Endothelial cell of umbilical vein (primary cell): ENCODE results near the gene INCENP.
"Not testable (repeated sequence)": the region's sequence is repeated elsewhere in the genome, so short reads cannot be mapped to it uniquely, and the experiment has no call there.

Experiments used
- CTCF ChIP-seq, 2 donors: IDR thresholded peaks; 1 replicate in 1 of 2; 2 replicates in 1 of 2; pipeline ENCODE4 v1.5.1; 2011; ENCODE audit warnings: low read length in 2 of 2, mild to moderate bottlenecking in 2 of 2, moderate library complexity in 2 of 2, control low read depth in 1 of 2, inconsistent platforms in 1 of 2, low read depth in 1 of 2; ENCODE audit not compliant: insufficient read depth in 1 of 2; ENCODE audit errors: extremely low read depth in 1 of 2
- EZH2 ChIP-seq: IDR thresholded peaks from 2 replicates; pipeline ENCODE4 v1.6.1; 2012; ENCODE audit warnings: borderline replicate concordance, low read depth, mild to moderate bottlenecking, moderate library complexity, low read length, inconsistent platforms; ENCODE audit not compliant: severe bottlenecking
- JUN ChIP-seq: IDR thresholded peaks from 2 replicates; pipeline ENCODE4 v1.6.1; 2011; ENCODE audit warnings: borderline replicate concordance, low read depth; ENCODE audit not compliant: insufficient read length, insufficient read depth
- MAX ChIP-seq: IDR thresholded peaks from 2 replicates; pipeline ENCODE4 v1.6.1; 2011; ENCODE audit not compliant: insufficient read depth, insufficient read length
- MYC ChIP-seq: IDR thresholded peaks from one replicate; pipeline ENCODE4 v1.6.1; 2011; ENCODE audit warnings: mild to moderate bottlenecking, low read depth, low read length
- POLR2A ChIP-seq: IDR thresholded peaks from 2 replicates; pipeline ENCODE4 v1.6.1; 2012; ENCODE audit warnings: low read depth, mild to moderate bottlenecking, control low read depth, low read length
- POLR2AphosphoS5 ChIP-seq: IDR thresholded peaks from 2 replicates; pipeline ENCODE4 v1.6.1; 2012; ENCODE audit warnings: low read depth, mild to moderate bottlenecking, control low read depth, low read length, moderate library complexity; ENCODE audit not compliant: insufficient read depth

- TF ChIP-seq CTCF (IDR thresholded peaks at IDR 0.05; ENCODE audit: extremely low read depth in 1 of 2, insufficient read depth in 1 of 2, low read depth in 1 of 2, low read length in 2 of 2); MYC; JUN; EZH2; POLR2A; POLR2AphosphoS5; MAX: not testable (repeated sequence)
Measured at GRCh38 chr11:62197400-62197799, 73.6 kb downstream of the INCENP start.
